GM12878 (cell line): ENCODE measurements around the gene C10orf143. TPM values are rescaled to one million over a fixed set of nuclear protein-coding genes. Genes with fewer than 3 reads are reported as not detected.

Source experiments
- ATAC-seq: fragments of 200-7000 bp; cut with Tn5 transposase; 3 replicates; pipeline ENCODE4 v1.9.1; 2020; ENCODE audit warnings: mild to moderate bottlenecking, moderate library complexity
- BruUV-seq: library from RNA; stranded (reverse); fragments of 400-500 nt; replicated peaks from 2 replicates; lab custom pipeline; 2021; lab: Mats Ljungman, UMichigan
- CTCF ChIA-PET: fragments of 300-600 bp; sonication (Branson Sonifier 250); formaldehyde crosslinking; extraction: SDS; loops from one replicate; lab custom pipeline; 2021; ENCODE audit warnings: inconsistent platforms; lab: Yijun Ruan, JAX
- POLR2A ChIA-PET: fragments of 350-600 bp; formaldehyde crosslinking; extraction: SDS; loops from one replicate; lab custom pipeline; 2021; ENCODE audit warnings: inconsistent platforms; lab: Charles Lee
- RAD21 ChIA-PET: fragments of 300-600 bp; sonication (Branson Sonifier 250); formaldehyde crosslinking; loops from one replicate; lab custom pipeline; 2023; ENCODE audit warnings: antibody characterized with exemption; ENCODE audit not compliant: unreplicated experiment; lab: Charles Lee
- SMC1A ChIA-PET: fragments of 300-600 bp; sonication (Branson Sonifier 250); formaldehyde crosslinking; loops from one replicate; lab custom pipeline; 2023; ENCODE audit not compliant: unreplicated experiment, uncharacterized antibody; lab: Charles Lee
- DNase-seq: peaks from one replicate; pipeline ENCODE4 v3.0.0-alpha.2; 2011; ENCODE audit warnings: low read depth, low spot score
- FAIRE-seq: peaks from 3 replicates; lab custom pipeline; 2011; peaks lifted over from hg19 to GRCh38; lab: Jason Lieb, UNC
- H2AFZ ChIP-seq: 2 replicates; pipeline ENCODE4 v1.6.0; 2011; ENCODE audit warnings: low read depth, low read length, control low read depth; ENCODE audit not compliant: control insufficient read depth
- H3K27ac ChIP-seq: 2 replicates; pipeline ENCODE4 v1.5.1; 2011; ENCODE audit warnings: control low read depth; ENCODE audit not compliant: control insufficient read depth, insufficient read depth
- H3K27me3 ChIP-seq, 2 experiments: replicated peaks in 1 of 2; 2 replicates each; pipeline versions ENCODE4 v1.6.0 to v1.6.1; 2011; ENCODE audit warnings: low read length in 1 of 2; ENCODE audit not compliant: control insufficient read depth in 2 of 2, insufficient read depth in 2 of 2
- H3K36me3 ChIP-seq, 2 experiments: 2 replicates each; pipeline ENCODE4 v1.5.1; 2011; ENCODE audit warnings: low read length in 1 of 2; ENCODE audit not compliant: control insufficient read depth in 2 of 2, insufficient read depth in 2 of 2
- H3K4me1 ChIP-seq: 2 replicates; pipeline ENCODE4 v1.6.1; 2011; ENCODE audit warnings: mild to moderate bottlenecking, low read length, moderate library complexity, mixed read lengths; ENCODE audit not compliant: control insufficient read depth, insufficient read depth
- H3K4me2 ChIP-seq: 2 replicates; pipeline ENCODE4 v1.6.0; 2011; ENCODE audit warnings: control low read depth; ENCODE audit not compliant: control insufficient read depth, insufficient read depth
- H3K4me3 ChIP-seq: fragments of 200-600 bp; sonication (generic); 2 replicates; pipeline ENCODE4 v1.5.1; 2016
- H3K79me2 ChIP-seq: 2 replicates; pipeline ENCODE4 v1.6.0; 2011; ENCODE audit warnings: low read length; ENCODE audit not compliant: control insufficient read depth, insufficient read depth
- H3K9ac ChIP-seq: 2 replicates; pipeline ENCODE4 v1.8.0; 2011; ENCODE audit warnings: low read length, control low read depth, mixed read lengths; ENCODE audit not compliant: control insufficient read depth, insufficient read depth
- H3K9me3 ChIP-seq: replicated peaks from 3 replicates; pipeline ENCODE4 v1.5.1; 2011; ENCODE audit warnings: mild to moderate bottlenecking, low read length; ENCODE audit not compliant: control insufficient read depth, insufficient read depth
- H4K20me1 ChIP-seq: 2 replicates; pipeline ENCODE4 v1.6.0; 2011; ENCODE audit not compliant: control insufficient read depth, insufficient read depth
- ETV6 ChIP-seq, 2 experiments: fragments of 450-650 bp in 1 of 2; IDR thresholded peaks in 1 of 2; conservative IDR thresholded peaks in 1 of 2; 2 replicates each; pipeline ENCODE4 v1.6.1; 2014; ENCODE audit warnings: antibody characterized with exemption in 1 of 2, borderline replicate concordance in 1 of 2, low read depth in 1 of 2, mild to moderate bottlenecking in 1 of 2, moderate library complexity in 1 of 2
- NRF1 ChIP-seq: conservative IDR thresholded peaks from 2 replicates; pipeline ENCODE4 v1.6.1; 2011; ENCODE audit warnings: mild to moderate bottlenecking, low read depth, low read length, improper control_type of control experiment
- POLR2AphosphoS5 ChIP-seq: IDR thresholded peaks from 2 replicates; pipeline ENCODE4 v1.6.1; 2011; ENCODE audit warnings: mild to moderate bottlenecking, low read length, inconsistent platforms
- RB1 ChIP-seq: fragments of 450-650 bp; formaldehyde crosslinking; IDR thresholded peaks from 2 replicates; pipeline ENCODE4 v1.6.1; 2017; ENCODE audit warnings: mild to moderate bottlenecking, borderline replicate concordance
- RCOR1 ChIP-seq: conservative IDR thresholded peaks from 2 replicates; pipeline ENCODE4 v1.6.1; 2012; ENCODE audit warnings: low read depth, low read length, improper control_type of control experiment
- RUNX3 ChIP-seq: IDR thresholded peaks from 2 replicates; pipeline ENCODE4 v1.6.1; 2012; ENCODE audit warnings: low read length, inconsistent platforms
- SMARCA5 ChIP-seq: fragments of 450-650 bp; IDR thresholded peaks from 2 replicates; pipeline ENCODE4 v1.6.1; 2017; ENCODE audit warnings: mild to moderate bottlenecking
- ZBED1 ChIP-seq: IDR thresholded peaks from 2 replicates; pipeline ENCODE4 v1.6.1; 2016; ENCODE audit warnings: borderline replicate concordance
- ZNF687 ChIP-seq: fragments of 450-650 bp; IDR thresholded peaks from 2 replicates; pipeline ENCODE4 v1.6.1; 2017; ENCODE audit warnings: mild to moderate bottlenecking, moderate library complexity
- WGBS: methylation state at CpG from one replicate; pipeline ENCODE4 v1.1.6; 2016; ENCODE audit warnings: low lambda C conversion rate; ENCODE audit not compliant: insufficient replicate concordance, insufficient coverage; ENCODE audit errors: missing lambda C conversion rate; 5-methylcytosine and 5-hydroxymethylcytosine counted together
- in situ Hi-C: fragments of 300-500 bp; cut with MboI; formaldehyde crosslinking; loops from 9 replicates; pipeline ENCODE4 v1.14.3; 2018; ENCODE audit warnings: mixed read lengths
- intact Hi-C: fragments of 100-400 bp; cut with micrococcal nuclease; formaldehyde crosslinking; loops from one replicate; pipeline ENCODE4 v1.14.2; 2022; ENCODE audit not compliant: unreplicated experiment
- polyA plus RNA-seq, 11 experiments: library from polyadenylated mRNA; depleted of rRNA in 4 of 11; unstranded in 6 of 11; stranded (reverse) in 5 of 11; fragments of >200 nt; fragmentation: Nextera tagmentation in 4 of 11; fragmentation: Illumina TruSeq in 1 of 11; extraction: Ambion mirVana in 4 of 11; extraction: Trizol in 1 of 11; gene quantifications; 1 replicate in 1 of 11; 2 replicates in 10 of 11; pipeline versions ENCODE4 v1.2.1 to v1.2.3, GENCODE V29; 2011 to 2016; ENCODE audit warnings: inconsistent platforms in 2 of 11, missing spikeins in 2 of 11, low read depth in 1 of 11
- total RNA-seq, 4 experiments: library from RNA; depleted of rRNA in 3 of 4; stranded (reverse); fragments of >200 nt in 3 of 4; fragmentation: Illumina TruSeq in 1 of 4; extraction: Trizol in 1 of 4; gene quantifications; 2 replicates each; pipeline versions ENCODE4 v1.2.1 to v1.2.3, GENCODE V29; 2013 to 2021
- TF ChIP-seq, protein P1 (sequence below): fragments of 450-650 bp; IDR thresholded peaks from 2 replicates; pipeline ENCODE4 v1.6.1; 2017; ENCODE audit warnings: antibody characterized with exemption, mild to moderate bottlenecking, moderate library complexity
- TF ChIP-seq, protein P2 (sequence below), 3 experiments: IDR thresholded peaks in 2 of 3; conservative IDR thresholded peaks in 1 of 3; 2 replicates each; pipeline ENCODE4 v1.5.1; 2011; ENCODE audit warnings: low read depth in 3 of 3, low read length in 3 of 3, mild to moderate bottlenecking in 3 of 3, control low read depth in 2 of 3, moderate library complexity in 2 of 3, inconsistent platforms in 1 of 3, mixed read lengths in 1 of 3; ENCODE audit not compliant: control insufficient read depth in 2 of 3, insufficient read depth in 1 of 3; ENCODE audit errors: extremely low read depth in 1 of 3

The C10orf143 gene
- total and polyA plus RNA-seq, 10 of the 15 experiments (the other 5 are each of a cell fraction or from before 2014, with no cell fraction given) = 0.64 to 7.9 (median 2.6) TPM

- TF ChIP-seq, protein P1, sequence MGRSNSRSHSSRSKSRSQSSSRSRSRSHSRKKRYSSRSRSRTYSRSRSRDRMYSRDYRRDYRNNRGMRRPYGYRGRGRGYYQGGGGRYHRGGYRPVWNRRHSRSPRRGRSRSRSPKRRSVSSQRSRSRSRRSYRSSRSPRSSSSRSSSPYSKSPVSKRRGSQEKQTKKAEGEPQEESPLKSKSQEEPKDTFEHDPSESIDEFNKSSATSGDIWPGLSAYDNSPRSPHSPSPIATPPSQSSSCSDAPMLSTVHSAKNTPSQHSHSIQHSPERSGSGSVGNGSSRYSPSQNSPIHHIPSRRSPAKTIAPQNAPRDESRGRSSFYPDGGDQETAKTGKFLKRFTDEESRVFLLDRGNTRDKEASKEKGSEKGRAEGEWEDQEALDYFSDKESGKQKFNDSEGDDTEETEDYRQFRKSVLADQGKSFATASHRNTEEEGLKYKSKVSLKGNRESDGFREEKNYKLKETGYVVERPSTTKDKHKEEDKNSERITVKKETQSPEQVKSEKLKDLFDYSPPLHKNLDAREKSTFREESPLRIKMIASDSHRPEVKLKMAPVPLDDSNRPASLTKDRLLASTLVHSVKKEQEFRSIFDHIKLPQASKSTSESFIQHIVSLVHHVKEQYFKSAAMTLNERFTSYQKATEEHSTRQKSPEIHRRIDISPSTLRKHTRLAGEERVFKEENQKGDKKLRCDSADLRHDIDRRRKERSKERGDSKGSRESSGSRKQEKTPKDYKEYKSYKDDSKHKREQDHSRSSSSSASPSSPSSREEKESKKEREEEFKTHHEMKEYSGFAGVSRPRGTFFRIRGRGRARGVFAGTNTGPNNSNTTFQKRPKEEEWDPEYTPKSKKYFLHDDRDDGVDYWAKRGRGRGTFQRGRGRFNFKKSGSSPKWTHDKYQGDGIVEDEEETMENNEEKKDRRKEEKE = no peak
- TF ChIP-seq ZBED1 (no peak), SMARCA5 (no peak)
These were observed 72.5 kb downstream of the C10orf143 start (continued) for GRCh38 chr10:130038019-130038555.

DNA sequence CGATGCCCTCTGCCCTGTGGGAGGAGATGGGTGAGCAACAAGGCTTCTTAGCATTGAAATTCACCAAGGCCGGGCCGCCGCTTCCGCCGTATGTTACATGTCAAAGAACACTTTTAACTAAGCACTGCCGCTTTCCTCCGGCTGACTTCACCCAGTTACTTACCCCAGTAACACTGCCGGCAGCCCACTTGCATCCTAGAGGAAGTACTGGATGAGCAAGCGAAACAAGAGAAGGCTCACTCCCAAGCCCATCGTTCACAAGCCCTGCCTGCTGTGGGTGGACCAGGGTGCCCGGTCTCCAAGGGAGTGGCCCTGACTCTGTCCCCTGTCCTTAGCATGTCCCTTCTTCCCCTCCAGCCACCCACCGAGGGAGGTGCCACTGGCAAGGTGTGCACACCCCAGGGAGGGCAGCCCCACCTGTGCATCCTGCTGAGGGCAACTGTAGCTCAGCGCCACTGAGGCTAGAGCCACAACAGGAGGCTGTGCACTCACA, 73.4 kb downstream of the C10orf143 start:
- Histone ChIP-seq H3K36me3 (no peaks in the 10 kb centered on the region), H3K27me3 (no peaks in the 10 kb centered on the region), H3K27ac (no peak overlapping the region), H3K4me3 (no peak overlapping the region), H3K9ac (no peak overlapping the region), H3K9me3 (no peaks in the 10 kb centered on the region), H2AFZ (no peak overlapping the region), H3K4me2 (no peak overlapping the region), H4K20me1 (no peaks in the 10 kb centered on the region), H3K79me2 (no peaks in the 10 kb centered on the region), H3K4me1 (no peaks in the 10 kb centered on the region)
- POLR2A ChIA-PET = no interaction called here
- TF ChIP-seq ZNF687 (no peak), ETV6 (conservative IDR thresholded peaks at IDR 0.05 in 1 of 2, IDR thresholded peaks at IDR 0.05 in 1 of 2; ENCODE audit: borderline replicate concordance in 1 of 2, low read depth in 1 of 2) (no peak), RB1 (no peak), NRF1 (no peak), RCOR1 (no peak), POLR2AphosphoS5 (no peak), RUNX3 (no peak)
- TF ChIP-seq, protein P2, sequence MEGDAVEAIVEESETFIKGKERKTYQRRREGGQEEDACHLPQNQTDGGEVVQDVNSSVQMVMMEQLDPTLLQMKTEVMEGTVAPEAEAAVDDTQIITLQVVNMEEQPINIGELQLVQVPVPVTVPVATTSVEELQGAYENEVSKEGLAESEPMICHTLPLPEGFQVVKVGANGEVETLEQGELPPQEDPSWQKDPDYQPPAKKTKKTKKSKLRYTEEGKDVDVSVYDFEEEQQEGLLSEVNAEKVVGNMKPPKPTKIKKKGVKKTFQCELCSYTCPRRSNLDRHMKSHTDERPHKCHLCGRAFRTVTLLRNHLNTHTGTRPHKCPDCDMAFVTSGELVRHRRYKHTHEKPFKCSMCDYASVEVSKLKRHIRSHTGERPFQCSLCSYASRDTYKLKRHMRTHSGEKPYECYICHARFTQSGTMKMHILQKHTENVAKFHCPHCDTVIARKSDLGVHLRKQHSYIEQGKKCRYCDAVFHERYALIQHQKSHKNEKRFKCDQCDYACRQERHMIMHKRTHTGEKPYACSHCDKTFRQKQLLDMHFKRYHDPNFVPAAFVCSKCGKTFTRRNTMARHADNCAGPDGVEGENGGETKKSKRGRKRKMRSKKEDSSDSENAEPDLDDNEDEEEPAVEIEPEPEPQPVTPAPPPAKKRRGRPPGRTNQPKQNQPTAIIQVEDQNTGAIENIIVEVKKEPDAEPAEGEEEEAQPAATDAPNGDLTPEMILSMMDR (IDR thresholded peaks at IDR 0.05 in 2 of 3, conservative IDR thresholded peaks at IDR 0.05 in 1 of 3; ENCODE audit: control insufficient read depth in 2 of 3, extremely low read depth in 1 of 3, insufficient read depth in 1 of 3, low read depth in 3 of 3, low read length in 3 of 3) = no peak
- ATAC-seq = no peak
- WGBS = 47% methylated on average over 14 of the region's 14 CpGs
- in situ Hi-C loops = no loop called here
- SMC1A ChIA-PET = no interaction called here
- intact Hi-C loops = no loop called here
- CTCF ChIA-PET = no interaction called here
- BruUV-seq = no TSS peak
- RAD21 ChIA-PET = no interaction called here
- DNase-seq = no peak
- no peak for FAIRE-seq
